BLaER1 (cell line): ENCODE results near the gene VPS18.
A peak's percentile ranks its signal among the peaks of the same experiment; 100 is the strongest.

Source experiments
- H3K27ac ChIP-seq: shearing (Covaris generic); formaldehyde crosslinking; 2 replicates; pipeline ENCODE4 v1.8.1; 2022
- H3K27me3 ChIP-seq: shearing (Covaris generic); formaldehyde crosslinking; 2 replicates; pipeline ENCODE4 v1.8.1; 2022
- H3K36me3 ChIP-seq: shearing (Covaris generic); formaldehyde crosslinking; 2 replicates; pipeline ENCODE4 v1.8.1; 2022
- H3K4me1 ChIP-seq: shearing (Covaris generic); formaldehyde crosslinking; 2 replicates; pipeline ENCODE4 v1.8.1; 2022
- H3K4me2 ChIP-seq: shearing (Covaris generic); formaldehyde crosslinking; 2 replicates; pipeline ENCODE4 v1.8.1; 2022
- H3K4me3 ChIP-seq: shearing (Covaris generic); formaldehyde crosslinking; 2 replicates; pipeline ENCODE4 v1.8.1; 2022
- H3K9ac ChIP-seq: shearing (Covaris generic); formaldehyde crosslinking; 2 replicates; pipeline ENCODE4 v1.8.1; 2022
- H3K9me3 ChIP-seq: shearing (Covaris generic); formaldehyde crosslinking; 2 replicates; pipeline ENCODE4 v1.8.1; 2022
- H4K20me1 ChIP-seq: shearing (Covaris generic); formaldehyde crosslinking; 2 replicates; pipeline ENCODE4 v1.8.1; 2022
- Cebpa-rat ChIP-seq: shearing (Covaris generic); IDR thresholded peaks from 2 replicates; pipeline ENCODE4 v1.8.1; 2022

VPS18 gene

GRCh38 chr15:40941068-40941527 is 46.8 kb downstream of the VPS18 start:
- peak overlapping the region; percentile 94 for H3K27ac ChIP-seq
- H3K4me2 ChIP-seq: peak overlapping the region; percentile 98
- no peaks in the 10 kb centered on the region for H3K27me3 ChIP-seq
- no peaks in the 10 kb centered on the region for H3K9me3 ChIP-seq
- H3K4me1 ChIP-seq: peaks cover 79% of the 10 kb centered on the region
- no peak for TF ChIP-seq Cebpa-rat
- peak overlapping the region; percentile 81 for H3K9ac ChIP-seq
- H4K20me1 ChIP-seq: no peaks in the 10 kb centered on the region
- no peaks in the 10 kb centered on the region for H3K36me3 ChIP-seq
- peak overlapping the region; percentile 68 for H3K4me3 ChIP-seq

GRCh38 chr15:40941528-40942336 is 47.5 kb downstream of the VPS18 start:
- no peak for TF ChIP-seq Cebpa-rat
- Histone ChIP-seq H3K27me3 (no peaks in the 10 kb centered on the region), H3K36me3 (no peaks in the 10 kb centered on the region), H3K4me3 (peak overlapping the region; percentile 68), H4K20me1 (no peaks in the 10 kb centered on the region), H3K9me3 (no peaks in the 10 kb centered on the region), H3K4me1 (peaks cover 73% of the 10 kb centered on the region), H3K9ac (peak overlapping the region; percentile 81), H3K27ac (peak overlapping the region; percentile 94), H3K4me2 (peak overlapping the region; percentile 98)

- Histone ChIP-seq H3K27ac (peak overlapping the region; percentile 94), H3K27me3 (no peaks in the 10 kb centered on the region), H3K4me2 (peak overlapping the region; percentile 98), H3K9ac (peak overlapping the region; percentile 81), H3K4me3 (peak overlapping the region; percentile 68), H3K36me3 (no peaks in the 10 kb centered on the region), H4K20me1 (no peaks in the 10 kb centered on the region), H3K9me3 (no peaks in the 10 kb centered on the region), H3K4me1 (peaks cover 66% of the 10 kb centered on the region)
- TF ChIP-seq Cebpa-rat: no peak
These were observed 48.1 kb downstream of the VPS18 start for GRCh38 chr15:40942337-40942854.

- no peak for TF ChIP-seq Cebpa-rat
- peak overlapping the region; percentile 98 for H3K4me2 ChIP-seq
- H3K4me3 ChIP-seq: peak overlapping the region; percentile 68
- H3K9me3 ChIP-seq: no peaks in the 10 kb centered on the region
- peak overlapping the region; percentile 81 for H3K9ac ChIP-seq
- H3K4me1 ChIP-seq: peaks cover 61% of the 10 kb centered on the region
- peak overlapping the region; percentile 94 for H3K27ac ChIP-seq
- H4K20me1 ChIP-seq: no peaks in the 10 kb centered on the region
- H3K36me3 ChIP-seq: no peaks in the 10 kb centered on the region
- no peaks in the 10 kb centered on the region for H3K27me3 ChIP-seq
These were observed 48.6 kb downstream of the VPS18 start for GRCh38 chr15:40942878-40943277.

- no peaks in the 10 kb centered on the region for H3K9me3 ChIP-seq
- H4K20me1 ChIP-seq: no peaks in the 10 kb centered on the region
These were observed 49.6 kb downstream of the VPS18 start for GRCh38 chr15:40943764-40944365.

GRCh38 chr15:40944510-40945296 is 50.5 kb downstream of the VPS18 start:
- no peak for TF ChIP-seq Cebpa-rat
- Histone ChIP-seq H3K27ac (no peak overlapping the region), H4K20me1 (no peaks in the 10 kb centered on the region), H3K4me2 (no peak overlapping the region), H3K4me1 (peaks cover 54% of the 10 kb centered on the region), H3K9me3 (no peaks in the 10 kb centered on the region), H3K36me3 (no peaks in the 10 kb centered on the region), H3K4me3 (no peak overlapping the region), H3K27me3 (no peaks in the 10 kb centered on the region), H3K9ac (no peak overlapping the region)

More at GRCh38 chr15:40943764-40944365, 49.6 kb downstream of the VPS18 start:
- Histone ChIP-seq H3K4me3 (no peak overlapping the region), H3K27ac (no peak overlapping the region), H3K9ac (no peak overlapping the region), H3K4me2 (peak overlapping the region; percentile 98), H3K4me1 (peaks cover 54% of the 10 kb centered on the region), H3K27me3 (no peaks in the 10 kb centered on the region), H3K36me3 (no peaks in the 10 kb centered on the region)
- TF ChIP-seq Cebpa-rat: no peak

GRCh38 chr15:40948706-40949473 is 54.6 kb downstream of the VPS18 start:
- Histone ChIP-seq H3K4me1 (peaks cover 32% of the 10 kb centered on the region), H4K20me1 (no peaks in the 10 kb centered on the region), H3K9ac (no peak overlapping the region), H3K4me3 (no peak overlapping the region), H3K9me3 (no peaks in the 10 kb centered on the region), H3K4me2 (peak overlapping the region; percentile 35), H3K36me3 (no peaks in the 10 kb centered on the region), H3K27me3 (no peaks in the 10 kb centered on the region), H3K27ac (no peak overlapping the region)
- no peak for TF ChIP-seq Cebpa-rat

GRCh38 chr15:40949756-40950207 is 55.5 kb downstream of the VPS18 start:
- no peak overlapping the region for H3K27ac ChIP-seq
- peaks cover 37% of the 10 kb centered on the region for H3K4me1 ChIP-seq
- peak overlapping the region; percentile 35; the same call in 1 of the 2 replicates for H3K4me2 ChIP-seq
- no peaks in the 10 kb centered on the region for H3K27me3 ChIP-seq
- TF ChIP-seq Cebpa-rat: no peak
- no peaks in the 10 kb centered on the region for H3K9me3 ChIP-seq
- H3K9ac ChIP-seq: no peak overlapping the region
- no peaks in the 10 kb centered on the region; the same call in 1 of the 2 replicates for H4K20me1 ChIP-seq
- H3K36me3 ChIP-seq: peaks cover 1% of the 10 kb centered on the region; the same call in 1 of the 2 replicates
- H3K4me3 ChIP-seq: no peak overlapping the region

GRCh38 chr15:40951764-40952163 is 57.5 kb downstream of the VPS18 start:
- H3K27me3 ChIP-seq: no peaks in the 10 kb centered on the region
- no peaks in the 10 kb centered on the region for H3K9me3 ChIP-seq
- no peak for TF ChIP-seq Cebpa-rat
- peak overlapping the region; percentile 88 for H3K4me2 ChIP-seq
- H3K4me3 ChIP-seq: no peak overlapping the region
- H3K9ac ChIP-seq: no peak overlapping the region
- no peak overlapping the region for H3K27ac ChIP-seq
- H3K4me1 ChIP-seq: peaks cover 57% of the 10 kb centered on the region
- peaks cover 19% of the 10 kb centered on the region; the same call in 1 of the 2 replicates for H4K20me1 ChIP-seq
- peaks cover 21% of the 10 kb centered on the region for H3K36me3 ChIP-seq
